Erythroblast (primary cell): Measurements from ENCODE around the gene PFKFB3.

Source experiments
- GATA1 ChIP-seq: IDR thresholded peaks from 2 replicates; pipeline ENCODE4 v1.6.1; 2011; ENCODE audit warnings: low read depth, mild to moderate bottlenecking, control low read depth, low read length, moderate library complexity
- POLR2A ChIP-seq: IDR thresholded peaks from 2 replicates; pipeline ENCODE4 v1.6.1; 2011; ENCODE audit warnings: mild to moderate bottlenecking, low read length

DNA sequence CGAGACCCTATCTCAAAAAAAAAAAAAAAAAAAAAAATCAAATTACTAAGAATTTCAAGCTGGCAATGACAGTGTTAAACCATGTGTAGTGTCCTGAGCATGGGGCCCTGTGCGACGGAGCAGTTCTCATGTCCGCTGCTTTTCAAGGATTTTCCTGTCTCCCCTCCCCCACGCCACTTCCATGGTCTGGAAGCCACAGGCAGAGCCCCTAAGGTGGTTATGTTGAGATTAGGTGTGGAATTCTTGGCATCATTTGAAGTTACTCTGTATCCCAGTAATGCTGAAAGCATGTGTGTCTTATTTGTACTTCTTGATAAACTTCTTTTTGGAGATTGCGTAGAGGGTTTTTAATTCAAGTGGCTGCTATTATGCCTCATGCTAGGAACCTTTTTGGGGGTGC is 65.2 kb downstream of the PFKFB3 start:
- TF ChIP-seq POLR2A = no peak
- no peak for TF ChIP-seq GATA1
